Fibroblast of pulmonary artery (primary cell): ENCODE data around the gene ESPN.

Experiments used
- DNase-seq: peaks from one replicate; pipeline ENCODE4 v3.0.0-alpha.2; 2010; ENCODE audit warnings: low read depth
- H3K4me3 ChIP-seq: replicated peaks from 2 replicates; pipeline ENCODE4 v1.5.1; 2011; ENCODE audit warnings: low read depth, mild to moderate bottlenecking, control low read depth, low read length, moderate library complexity
- TF ChIP-seq, protein P1 (sequence below): IDR thresholded peaks from 2 replicates; pipeline ENCODE4 v1.5.1; 2011; ENCODE audit warnings: mild to moderate bottlenecking, control low read depth, low read length, inconsistent platforms; ENCODE audit errors: missing control alignments

Gene ESPN

DNA sequence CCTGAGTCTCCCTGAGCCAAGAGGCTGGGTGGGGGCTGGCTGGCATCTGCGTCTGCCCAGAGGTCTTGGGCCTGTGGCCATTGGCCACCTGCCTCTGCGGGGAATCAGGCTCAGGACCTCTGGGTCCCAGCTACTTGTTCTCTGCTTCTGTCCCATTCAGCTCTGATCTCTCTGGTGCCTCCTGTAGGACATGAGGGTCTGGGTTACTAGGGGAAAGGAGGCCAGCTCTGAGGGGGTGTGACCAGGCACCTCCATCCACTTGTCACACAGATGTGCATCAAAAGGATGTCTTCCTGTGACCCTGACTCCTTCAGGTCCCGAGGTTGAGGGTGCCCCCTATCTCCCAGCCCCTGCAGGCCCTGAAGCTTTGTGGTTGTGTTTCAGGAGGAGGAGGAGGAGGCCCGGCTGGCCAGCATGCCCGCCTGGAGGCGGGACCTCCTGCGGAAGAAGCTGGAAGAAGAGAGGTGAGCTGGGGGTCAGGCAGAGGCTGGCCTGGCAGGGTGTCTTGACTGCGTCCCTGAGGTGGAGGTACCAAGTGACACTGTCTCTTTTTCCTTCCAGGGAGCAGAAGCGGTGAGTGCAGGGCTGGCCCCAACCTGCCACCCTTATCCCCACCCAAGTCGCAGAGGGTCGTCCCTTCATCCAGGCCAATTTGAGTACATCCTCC is 32.4 kb downstream of the ESPN start:
- H3K4me3 ChIP-seq, result no peak overlapping the region
- no peak for DNase-seq
- TF ChIP-seq, protein P1, sequence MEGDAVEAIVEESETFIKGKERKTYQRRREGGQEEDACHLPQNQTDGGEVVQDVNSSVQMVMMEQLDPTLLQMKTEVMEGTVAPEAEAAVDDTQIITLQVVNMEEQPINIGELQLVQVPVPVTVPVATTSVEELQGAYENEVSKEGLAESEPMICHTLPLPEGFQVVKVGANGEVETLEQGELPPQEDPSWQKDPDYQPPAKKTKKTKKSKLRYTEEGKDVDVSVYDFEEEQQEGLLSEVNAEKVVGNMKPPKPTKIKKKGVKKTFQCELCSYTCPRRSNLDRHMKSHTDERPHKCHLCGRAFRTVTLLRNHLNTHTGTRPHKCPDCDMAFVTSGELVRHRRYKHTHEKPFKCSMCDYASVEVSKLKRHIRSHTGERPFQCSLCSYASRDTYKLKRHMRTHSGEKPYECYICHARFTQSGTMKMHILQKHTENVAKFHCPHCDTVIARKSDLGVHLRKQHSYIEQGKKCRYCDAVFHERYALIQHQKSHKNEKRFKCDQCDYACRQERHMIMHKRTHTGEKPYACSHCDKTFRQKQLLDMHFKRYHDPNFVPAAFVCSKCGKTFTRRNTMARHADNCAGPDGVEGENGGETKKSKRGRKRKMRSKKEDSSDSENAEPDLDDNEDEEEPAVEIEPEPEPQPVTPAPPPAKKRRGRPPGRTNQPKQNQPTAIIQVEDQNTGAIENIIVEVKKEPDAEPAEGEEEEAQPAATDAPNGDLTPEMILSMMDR, result no peak

DNA sequence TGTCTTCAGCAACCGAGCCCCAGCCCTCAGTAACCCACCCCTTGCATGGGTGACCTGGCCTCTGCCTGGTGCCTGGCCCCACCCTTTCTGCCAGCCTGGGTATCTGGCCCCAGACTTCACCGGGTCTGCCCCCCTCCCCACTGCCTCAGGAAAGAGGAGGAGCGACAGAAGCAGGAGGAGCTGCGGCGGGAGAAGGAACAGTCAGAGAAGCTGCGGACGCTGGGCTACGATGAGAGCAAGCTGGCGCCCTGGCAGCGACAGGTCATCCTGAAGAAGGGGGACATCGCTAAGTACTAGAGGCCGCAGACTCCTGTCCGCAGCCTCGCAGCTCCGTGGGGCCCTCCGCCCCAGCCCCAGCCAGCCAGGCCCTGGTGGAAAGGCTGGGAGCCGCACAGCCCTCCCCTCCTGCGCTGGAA is 35.3 kb downstream of the ESPN start:
- no peak overlapping the region for H3K4me3 ChIP-seq
- TF ChIP-seq, protein P1, result no peak
- DNase-seq, result no peak

DNA sequence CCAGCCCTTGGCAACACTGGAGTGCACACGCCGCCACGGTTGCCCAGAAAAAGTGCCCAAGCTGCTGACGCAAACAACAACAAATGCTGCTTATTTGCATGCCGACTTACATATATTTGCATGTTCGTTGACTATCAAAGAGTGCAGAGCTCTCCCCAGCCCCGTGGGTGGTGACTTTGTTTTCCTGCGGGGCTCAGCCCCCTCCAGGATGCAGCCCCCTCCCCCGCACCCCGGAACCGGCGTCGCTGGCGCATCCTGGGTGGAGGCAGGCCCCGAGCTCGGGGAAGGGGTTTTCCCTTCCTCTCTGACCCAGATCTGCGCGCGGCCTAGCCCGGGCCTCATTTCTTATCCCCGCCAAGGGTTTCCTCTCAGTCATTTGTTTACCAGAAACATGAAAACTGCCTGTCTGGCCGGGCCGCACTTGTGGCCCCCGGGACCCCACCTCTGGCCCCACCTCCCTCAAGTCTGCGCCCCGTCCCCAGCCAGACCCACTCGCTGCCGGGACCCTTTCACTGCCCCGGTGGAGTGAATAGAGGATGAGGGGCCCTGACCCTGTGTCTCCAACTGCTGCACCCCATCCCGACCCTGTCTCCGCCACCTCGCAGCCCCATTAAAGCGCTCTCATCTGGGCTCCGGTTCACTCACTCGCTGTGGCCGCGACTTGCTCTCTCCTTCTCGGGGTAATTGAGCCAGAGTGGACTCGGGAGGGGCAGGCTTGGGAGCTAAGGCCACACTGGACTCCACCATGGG is 35.9 kb downstream of the ESPN start:
- H3K4me3 ChIP-seq, result no peak overlapping the region
- DNase-seq, result peak; percentile 25
- TF ChIP-seq, protein P1, result no peak

DNA sequence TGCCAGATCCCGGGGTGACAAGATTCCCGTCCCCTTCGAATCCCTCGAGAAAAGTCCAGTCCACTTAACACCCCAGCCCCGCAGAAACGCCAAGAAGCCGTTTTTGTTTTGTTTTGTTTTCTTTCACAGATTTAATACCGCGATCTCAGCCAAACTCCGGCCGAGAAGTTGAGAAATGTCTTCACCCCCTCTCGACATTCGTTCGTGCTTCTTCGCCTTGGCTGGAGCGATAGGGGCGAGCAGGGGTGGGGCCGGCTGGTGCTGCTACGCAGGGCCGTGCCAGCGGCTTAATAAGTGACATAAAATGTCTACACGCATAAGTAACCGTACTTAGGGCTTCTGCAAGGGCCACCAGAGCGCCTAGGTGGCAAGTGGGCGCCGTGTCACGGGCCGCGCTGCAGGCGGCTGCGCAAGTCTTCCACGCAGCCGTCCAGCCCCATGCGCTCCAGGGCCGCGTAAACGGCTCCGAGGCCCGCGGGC is 36.5 kb downstream of the ESPN start:
- H3K4me3 ChIP-seq, result no peak overlapping the region
- no peak for DNase-seq
- TF ChIP-seq, protein P1, result no peak

DNA sequence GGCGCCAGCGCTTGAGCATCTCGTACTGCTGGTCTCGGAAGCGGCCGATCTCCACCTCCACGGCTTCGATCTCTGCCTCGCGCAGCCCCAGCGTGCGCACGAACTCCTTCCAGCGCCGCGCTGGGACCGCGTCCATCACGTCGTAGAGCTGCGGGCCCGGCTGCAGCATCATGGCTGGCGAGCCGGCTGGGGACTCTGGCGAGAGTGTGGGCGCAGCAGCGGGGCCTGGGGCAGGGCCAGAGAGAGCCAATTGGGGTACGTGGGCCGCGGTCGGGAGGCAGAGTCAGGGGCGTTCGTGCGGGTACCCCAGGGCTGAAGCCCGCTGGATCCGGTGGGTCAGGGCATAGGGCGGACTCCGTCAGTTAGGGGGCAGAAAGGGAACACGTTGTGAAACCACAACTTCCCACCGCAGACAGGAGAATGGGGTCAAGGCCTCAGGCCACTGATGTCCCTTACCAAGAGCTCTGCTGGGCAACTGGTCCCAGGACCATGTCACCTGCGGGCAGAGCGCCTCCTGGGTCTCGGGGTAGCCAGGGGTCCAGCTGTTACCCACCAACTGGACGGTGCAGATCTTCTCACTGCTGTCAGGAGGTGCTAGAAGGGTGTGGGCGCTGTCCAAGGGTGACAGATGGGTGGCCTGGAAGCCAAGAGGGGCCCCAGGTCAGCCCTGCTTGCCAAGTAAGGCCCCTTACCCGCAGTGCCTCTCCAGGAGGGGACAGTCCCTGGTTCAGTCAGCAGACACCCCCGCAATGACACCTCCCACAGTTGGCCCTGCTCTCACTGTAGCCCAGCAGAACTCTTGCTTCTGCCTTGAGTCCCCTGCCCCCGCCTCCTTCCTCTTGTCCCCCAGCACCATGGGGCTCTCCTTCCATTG is 37.2 kb downstream of the ESPN start:
- H3K4me3 ChIP-seq, result no peak overlapping the region
- DNase-seq, result no peak
- TF ChIP-seq, protein P1, result no peak

DNA sequence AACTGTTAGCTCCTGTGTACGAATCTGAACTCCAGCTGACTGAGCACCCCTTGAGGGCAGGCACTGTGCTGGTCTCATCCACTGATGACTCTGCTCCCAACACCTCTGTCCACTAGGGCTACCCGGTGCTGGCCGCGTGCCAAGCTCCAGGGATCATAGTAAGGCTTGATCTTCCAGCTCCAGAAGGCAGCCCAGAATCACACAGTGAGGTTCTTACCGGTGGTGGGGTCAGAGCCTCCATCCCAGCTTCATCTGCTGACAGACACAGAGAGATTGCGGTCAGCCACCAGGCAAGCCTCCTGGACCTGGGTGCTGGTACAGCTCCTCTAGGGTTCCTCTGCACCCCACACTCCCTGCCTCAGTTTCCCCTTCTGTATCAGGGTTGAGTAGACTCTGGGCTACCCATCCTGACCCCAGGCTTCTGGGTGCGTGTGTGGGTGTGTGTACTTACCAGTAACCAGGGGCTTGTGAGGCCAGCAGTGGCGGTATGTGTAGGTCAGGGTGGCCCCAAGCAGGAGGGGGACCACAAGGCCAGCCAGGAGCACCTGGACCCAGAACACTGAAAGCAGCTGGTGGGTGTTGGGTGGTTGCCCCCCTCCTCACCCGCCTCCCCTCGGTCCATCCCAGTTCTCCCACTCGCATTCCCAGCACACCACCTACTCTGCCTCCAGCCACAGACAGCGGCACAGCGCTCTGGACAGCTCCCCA is 38.0 kb downstream of the ESPN start:
- DNase-seq, result no peak
- H3K4me3 ChIP-seq, result no peak overlapping the region
- TF ChIP-seq, protein P1, result no peak
